NB4 (cell line): Measurements from ENCODE around the gene RUFY3.

Experiments used
- CTCF ChIP-seq: IDR thresholded peaks from one replicate; pipeline ENCODE4 v1.5.1; 2012; ENCODE audit warnings: low read depth, low read length
- MAX ChIP-seq: IDR thresholded peaks from 2 replicates; pipeline ENCODE4 v1.6.1; 2011; ENCODE audit warnings: low read depth, low read length
- POLR2A ChIP-seq: IDR thresholded peaks from 2 replicates; pipeline ENCODE4 v1.6.1; 2011; ENCODE audit warnings: mild to moderate bottlenecking; ENCODE audit not compliant: insufficient read length; ENCODE audit errors: extremely low read depth

DNA sequence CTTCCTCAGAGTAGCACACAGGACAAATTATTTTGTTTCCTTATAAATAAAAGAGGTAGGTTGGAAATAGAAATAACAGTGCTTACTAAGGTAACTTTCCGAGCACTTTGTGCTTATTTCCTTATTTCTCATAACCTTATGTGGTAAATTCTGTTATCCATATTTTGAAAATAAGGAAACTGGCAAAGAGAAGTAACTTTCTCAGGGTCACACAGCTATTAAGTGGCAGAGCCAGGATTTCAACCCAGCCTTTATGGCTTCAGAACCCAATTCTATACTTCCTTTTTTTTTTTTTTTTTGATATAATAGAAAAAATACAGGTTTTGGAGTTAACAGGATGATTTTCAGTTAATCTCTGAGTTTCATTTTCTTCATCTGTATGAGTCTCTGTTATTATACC is 30.1 kb upstream of the RUFY3 start:
- TF ChIP-seq CTCF (no peak), POLR2A (no peak), MAX (no peak)
